ENCODE results near the gene CCL20.
"Not testable (repeated sequence)": the region's sequence is repeated elsewhere in the genome, so short reads cannot be mapped to it uniquely, and the experiment has no call there.

CCL20 gene

GRCh38 chr2:227813562-227814353 is at the start of gene CCL20:
CCL20 (plus strand) TSS chr2:227813842; CDS start chr2:227813912, 70 bp downstream.
- no peak for DNase-seq

GRCh38 chr2:227765788-227766372 is 47.8 kb upstream of the CCL20 start:
- DNase-seq = no peak

GRCh38 chr2:227766373-227766883 is 47.2 kb upstream of the CCL20 start:
- DNase-seq = peak; percentile 42

- DNase-seq = no peak
Observed at GRCh38 chr2:227767830-227768229, 45.8 kb upstream of the CCL20 start.

GRCh38 chr2:227772197-227772661 is 41.4 kb upstream of the CCL20 start:
- DNase-seq = no peak

GRCh38 chr2:227772932-227773331 is 40.7 kb upstream of the CCL20 start:
- DNase-seq = no peak

- no peak for DNase-seq
Observed at GRCh38 chr2:227774011-227774624, 39.5 kb upstream of the CCL20 start.

- no peak for DNase-seq
Observed at GRCh38 chr2:227774895-227775842, 38.5 kb upstream of the CCL20 start.

GRCh38 chr2:227780981-227781615 is 32.5 kb upstream of the CCL20 start:
- no peak for DNase-seq

- DNase-seq = no peak
Observed at GRCh38 chr2:227781841-227782240, 31.8 kb upstream of the CCL20 start.

GRCh38 chr2:227782804-227783203 is 30.8 kb upstream of the CCL20 start:
- no peak for DNase-seq

GRCh38 chr2:227783404-227784138 is 30.1 kb upstream of the CCL20 start:
- no peak for DNase-seq

GRCh38 chr2:227785293-227785692 is 28.3 kb upstream of the CCL20 start:
- no peak for DNase-seq

- no peak for DNase-seq
Observed at GRCh38 chr2:227788561-227789018, 25.1 kb upstream of the CCL20 start.

- no peak for DNase-seq
Observed at GRCh38 chr2:227789803-227790202, 23.8 kb upstream of the CCL20 start.

- no peak for DNase-seq
Observed at GRCh38 chr2:227793148-227793712, 20.4 kb upstream of the CCL20 start.

- no peak for DNase-seq
Observed at GRCh38 chr2:227796045-227796711, 17.5 kb upstream of the CCL20 start.

GRCh38 chr2:227796768-227797167 is 16.9 kb upstream of the CCL20 start:
- not testable (repeated sequence) for DNase-seq

GRCh38 chr2:227799202-227799601 is 14.4 kb upstream of the CCL20 start:
- no peak for DNase-seq

- DNase-seq = no peak
Observed at GRCh38 chr2:227802882-227803281, 10.8 kb upstream of the CCL20 start.
